ENCODE measurements around the gene ANKH.

The ANKH gene

DNA sequence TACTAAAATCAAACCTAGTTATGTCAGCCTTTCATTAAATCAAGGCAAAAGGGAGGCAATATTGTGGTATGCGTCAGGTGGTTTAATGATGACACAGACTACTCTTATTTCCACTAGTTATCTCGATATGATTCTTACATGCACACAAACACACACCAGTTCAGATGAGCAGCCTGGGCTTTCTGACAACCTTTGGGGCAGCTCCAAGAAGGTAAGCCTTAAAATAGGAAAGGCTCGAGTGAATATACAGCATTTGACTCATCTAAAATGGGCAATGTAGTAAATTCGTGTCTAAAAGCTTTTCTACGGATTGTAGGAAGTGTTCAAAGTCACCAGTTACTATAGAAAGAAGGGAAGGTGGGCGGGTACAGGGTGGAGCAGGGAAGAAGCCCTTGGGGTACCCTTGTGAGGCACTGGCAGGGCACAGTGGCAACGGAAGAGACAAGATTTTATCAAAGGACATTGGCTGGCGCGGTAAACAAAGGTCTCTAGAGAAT lies 1.9 kb downstream of the ANKH start:
- TF ChIP-seq, protein P1, sequence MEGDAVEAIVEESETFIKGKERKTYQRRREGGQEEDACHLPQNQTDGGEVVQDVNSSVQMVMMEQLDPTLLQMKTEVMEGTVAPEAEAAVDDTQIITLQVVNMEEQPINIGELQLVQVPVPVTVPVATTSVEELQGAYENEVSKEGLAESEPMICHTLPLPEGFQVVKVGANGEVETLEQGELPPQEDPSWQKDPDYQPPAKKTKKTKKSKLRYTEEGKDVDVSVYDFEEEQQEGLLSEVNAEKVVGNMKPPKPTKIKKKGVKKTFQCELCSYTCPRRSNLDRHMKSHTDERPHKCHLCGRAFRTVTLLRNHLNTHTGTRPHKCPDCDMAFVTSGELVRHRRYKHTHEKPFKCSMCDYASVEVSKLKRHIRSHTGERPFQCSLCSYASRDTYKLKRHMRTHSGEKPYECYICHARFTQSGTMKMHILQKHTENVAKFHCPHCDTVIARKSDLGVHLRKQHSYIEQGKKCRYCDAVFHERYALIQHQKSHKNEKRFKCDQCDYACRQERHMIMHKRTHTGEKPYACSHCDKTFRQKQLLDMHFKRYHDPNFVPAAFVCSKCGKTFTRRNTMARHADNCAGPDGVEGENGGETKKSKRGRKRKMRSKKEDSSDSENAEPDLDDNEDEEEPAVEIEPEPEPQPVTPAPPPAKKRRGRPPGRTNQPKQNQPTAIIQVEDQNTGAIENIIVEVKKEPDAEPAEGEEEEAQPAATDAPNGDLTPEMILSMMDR (IDR thresholded peaks at IDR 0.05; ENCODE audit: low read depth, low read length): no peak
- H3K4me3 ChIP-seq (replicated peaks in 1 of 2; ENCODE audit: low read depth in 2 of 2, low read length in 2 of 2): peak overlapping the region in 1 of 2 donors; percentile 80
- DNase-seq (ENCODE audit: low read depth in 2 of 2): no peak

DNA sequence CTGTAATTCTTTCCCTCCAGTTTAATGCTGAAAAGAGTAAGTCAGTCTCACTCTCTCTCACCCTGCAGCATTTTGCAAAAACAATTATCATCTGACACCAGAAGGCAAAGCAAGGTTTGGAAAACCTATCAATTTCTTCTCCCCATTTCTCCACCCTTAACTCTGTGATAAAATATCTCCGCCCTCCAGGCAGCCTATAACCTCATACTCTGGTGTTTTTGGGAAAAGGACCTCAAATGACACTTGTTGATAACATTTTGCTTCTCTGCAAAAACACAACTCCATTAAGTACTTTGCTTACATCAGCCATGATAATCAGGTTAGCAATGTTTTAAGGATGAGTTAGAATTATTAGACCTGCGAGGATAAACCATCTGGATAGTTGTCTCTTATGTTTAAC lies 2.3 kb downstream of the ANKH start:
- TF ChIP-seq, protein P1 (IDR thresholded peaks at IDR 0.05; ENCODE audit: low read depth, low read length): no peak
- DNase-seq (ENCODE audit: low read depth in 2 of 2): no peak
- H3K4me3 ChIP-seq (replicated peaks in 1 of 2; ENCODE audit: low read depth in 2 of 2, low read length in 2 of 2): no peak overlapping the region

- TF ChIP-seq, protein P1 (IDR thresholded peaks at IDR 0.05; ENCODE audit: low read depth, low read length): no peak
- no peak for DNase-seq (ENCODE audit: low read depth in 2 of 2)
- no peak overlapping the region for H3K4me3 ChIP-seq (replicated peaks in 1 of 2; ENCODE audit: low read depth in 2 of 2, low read length in 2 of 2)
Observed at GRCh38 chr5:14868771-14869170, 2.8 kb downstream of the ANKH start.

GRCh38 chr5:14864181-14864812 lies 7.3 kb downstream of the ANKH start:
- no peak for DNase-seq (ENCODE audit: low read depth in 2 of 2)
- H3K4me3 ChIP-seq (replicated peaks in 1 of 2; ENCODE audit: low read depth in 2 of 2, low read length in 2 of 2): no peak overlapping the region
- TF ChIP-seq, protein P1 (IDR thresholded peaks at IDR 0.05; ENCODE audit: low read depth, low read length): no peak

- TF ChIP-seq, protein P1 (IDR thresholded peaks at IDR 0.05; ENCODE audit: low read depth, low read length): no peak
- H3K4me3 ChIP-seq (replicated peaks in 1 of 2; ENCODE audit: low read depth in 2 of 2, low read length in 2 of 2): no peak overlapping the region
- no peak for DNase-seq (ENCODE audit: low read depth in 2 of 2)
Observed at GRCh38 chr5:14863105-14863504, 8.5 kb downstream of the ANKH start.

DNA sequence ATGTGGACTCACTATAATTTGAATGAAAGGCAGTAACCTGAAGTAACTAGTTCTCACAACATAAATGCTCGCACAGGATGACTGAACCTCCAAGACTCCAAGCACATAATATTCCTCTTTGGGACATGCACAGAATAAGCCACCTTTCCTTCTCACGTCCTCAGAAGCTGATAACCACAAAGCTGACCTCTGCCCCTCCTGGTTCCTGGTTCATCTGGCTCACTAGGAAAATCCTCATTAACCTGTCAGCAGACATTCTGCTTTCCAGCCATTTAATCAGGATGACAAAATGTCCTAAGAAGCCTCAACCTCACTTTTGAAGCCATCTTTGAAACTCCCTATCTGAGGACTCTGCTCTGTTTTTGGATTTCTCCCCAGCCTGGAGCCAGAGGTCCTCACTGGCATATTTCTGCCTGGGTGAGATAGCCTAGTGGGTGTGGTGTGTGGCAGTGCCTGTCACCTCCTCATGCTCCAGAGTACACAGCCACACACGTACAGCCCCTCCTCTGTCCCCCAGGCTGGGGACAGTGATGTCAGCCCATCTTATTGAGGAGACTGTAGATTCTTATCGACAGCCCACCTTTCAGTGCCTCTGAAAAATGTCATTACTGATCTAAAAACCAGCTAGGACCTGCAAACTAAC lies 10.3 kb downstream of the ANKH start:
- DNase-seq (ENCODE audit: low read depth in 2 of 2): no peak
- TF ChIP-seq, protein P1 (IDR thresholded peaks at IDR 0.05; ENCODE audit: low read depth, low read length): no peak
- no peak overlapping the region for H3K4me3 ChIP-seq (replicated peaks in 1 of 2; ENCODE audit: low read depth in 2 of 2, low read length in 2 of 2)

Measured in cardiac fibroblast (primary cell).